ENCODE measurements around the gene SAA2. TPM values are rescaled to one million over a fixed set of nuclear protein-coding genes. Genes with fewer than 3 reads are reported as not detected.

Gene SAA2
- total and polyA plus RNA-seq, 4 donors, result 18.6 to 1,381 (median 80.6) TPM

GRCh38 chr11:18245396-18245795 is 3.1 kb downstream of the SAA2 start:
- H3K4me3 ChIP-seq, result no peak overlapping the region
- no peak overlapping the region for H3K27ac ChIP-seq (ENCODE audit: low read depth in 1 of 2, low read length in 1 of 2)
- peak; percentile 7 for ATAC-seq (ENCODE audit: insufficient read depth, low FRiP score)
- no peak for DNase-seq
- 68 to 75% methylated on average over 6 of the region's 6 CpGs for WGBS, 2 donors
- no peaks in the 10 kb centered on the region for H3K27me3 ChIP-seq (ENCODE audit: control insufficient read depth in 3 of 3, insufficient read depth in 3 of 3, low read length in 2 of 3)
- H3K4me1 ChIP-seq (ENCODE audit: control insufficient read depth in 5 of 5, insufficient read depth in 5 of 5, low read length in 5 of 5), result no peaks in the 10 kb centered on the region
- H3K36me3 ChIP-seq (ENCODE audit: control insufficient read depth in 4 of 4, insufficient read depth in 4 of 4, low read length in 4 of 4), result no peaks in the 10 kb centered on the region
- H3K9ac ChIP-seq (ENCODE audit: insufficient read depth in 1 of 2, low read length in 2 of 2), result no peak overlapping the region
- H3K9me3 ChIP-seq (ENCODE audit: control insufficient read depth in 4 of 4, insufficient read depth in 3 of 4, low read length in 3 of 4), result no peaks in the 10 kb centered on the region
- no peak for TF ChIP-seq CTCF (IDR thresholded peaks at IDR 0.05; ENCODE audit: control extremely low read depth, extremely low read depth)

- WGBS, 2 donors, result 0% methylated on average over 1 of the region's 1 CpG
- Histone ChIP-seq H3K9me3 (ENCODE audit: control insufficient read depth in 4 of 4, insufficient read depth in 3 of 4, low read length in 3 of 4) (no peaks in the 10 kb centered on the region), H3K27ac (ENCODE audit: low read depth in 1 of 2, low read length in 1 of 2) (no peak overlapping the region), H3K4me1 (ENCODE audit: control insufficient read depth in 5 of 5, insufficient read depth in 5 of 5, low read length in 5 of 5) (no peaks in the 10 kb centered on the region), H3K27me3 (ENCODE audit: control insufficient read depth in 3 of 3, insufficient read depth in 3 of 3, low read length in 2 of 3) (peaks cover 0 to 3% (median 0%) of the 10 kb centered on the region in 3 donors), H3K9ac (ENCODE audit: insufficient read depth in 1 of 2, low read length in 2 of 2) (no peak overlapping the region), H3K36me3 (ENCODE audit: control insufficient read depth in 4 of 4, insufficient read depth in 4 of 4, low read length in 4 of 4) (no peaks in the 10 kb centered on the region), H3K4me3 (no peak overlapping the region)
- peak; percentile 30 to 48 (median 42) for DNase-seq
- TF ChIP-seq CTCF (IDR thresholded peaks at IDR 0.05; ENCODE audit: control extremely low read depth, extremely low read depth), result peak; percentile 61
- ATAC-seq (ENCODE audit: insufficient read depth, low FRiP score), result no peak
Observed at GRCh38 chr11:18243783-18244362, 4.6 kb downstream of the SAA2 start.

GRCh38 chr11:18239655-18240054 is 8.8 kb downstream of the SAA2 start:
- no peak overlapping the region for H3K4me3 ChIP-seq
- H3K36me3 ChIP-seq (ENCODE audit: control insufficient read depth in 4 of 4, insufficient read depth in 4 of 4, low read length in 4 of 4), result no peaks in the 10 kb centered on the region
- peaks cover 0 to 3% (median 0%) of the 10 kb centered on the region in 3 donors for H3K27me3 ChIP-seq (ENCODE audit: control insufficient read depth in 3 of 3, insufficient read depth in 3 of 3, low read length in 2 of 3)
- no peak overlapping the region for H3K9ac ChIP-seq (ENCODE audit: insufficient read depth in 1 of 2, low read length in 2 of 2)
- H3K9me3 ChIP-seq (ENCODE audit: control insufficient read depth in 4 of 4, insufficient read depth in 3 of 4, low read length in 3 of 4), result no peaks in the 10 kb centered on the region
- H3K27ac ChIP-seq (ENCODE audit: low read depth in 1 of 2, low read length in 1 of 2), result no peak overlapping the region
- no peaks in the 10 kb centered on the region for H3K4me1 ChIP-seq (ENCODE audit: control insufficient read depth in 5 of 5, insufficient read depth in 5 of 5, low read length in 5 of 5)
- no peak for ATAC-seq (ENCODE audit: insufficient read depth, low FRiP score)
- 85 to 92% methylated on average over 1 of the region's 1 CpG for WGBS, 2 donors
- no peak for TF ChIP-seq CTCF (IDR thresholded peaks at IDR 0.05; ENCODE audit: control extremely low read depth, extremely low read depth)
- no peak for DNase-seq

Data from lung (tissue), 12 donors.